Loucy (cell line): ENCODE measurements around the gene TOX2.

ENCODE experiments used
- H2AFZ ChIP-seq: fragments of 200-600 bp; sonication (generic); 2 replicates; pipeline ENCODE4 v1.6.0; 2016; ENCODE audit warnings: antibody characterized with exemption, mild to moderate bottlenecking, low read length, moderate library complexity
- H3F3A ChIP-seq: fragments of 200-600 bp; 2 replicates; pipeline ENCODE4 v1.6.0; 2016; ENCODE audit warnings: antibody characterized with exemption, low read depth, mild to moderate bottlenecking
- H3K27me3 ChIP-seq: fragments of 200-600 bp; sonication (generic); 2 replicates; pipeline ENCODE4 v1.6.1; 2014; ENCODE audit warnings: low read length, mild to moderate bottlenecking; ENCODE audit not compliant: insufficient read depth, poor library complexity, severe bottlenecking
- H3K36me3 ChIP-seq: fragments of 200-600 bp; sonication (generic); 2 replicates; pipeline ENCODE4 v1.6.1; 2016; ENCODE audit warnings: low read length; ENCODE audit not compliant: insufficient read depth
- H3K4me1 ChIP-seq: fragments of 200-600 bp; sonication (generic); 2 replicates; pipeline ENCODE4 v1.5.1; 2014; ENCODE audit warnings: low read length, mild to moderate bottlenecking; ENCODE audit not compliant: insufficient read depth, poor library complexity, severe bottlenecking
- H3K4me2 ChIP-seq: fragments of 200-600 bp; sonication (generic); 2 replicates; pipeline ENCODE4 v1.6.0; 2014; ENCODE audit warnings: antibody characterized with exemption, low read length, low read depth, mild to moderate bottlenecking; ENCODE audit not compliant: poor library complexity, severe bottlenecking
- H3K4me3 ChIP-seq: fragments of 200-600 bp; sonication (generic); 2 replicates; pipeline ENCODE4 v1.5.1; 2014; ENCODE audit warnings: low read length, mild to moderate bottlenecking, mixed read lengths; ENCODE audit not compliant: poor library complexity, severe bottlenecking
- H3K79me2 ChIP-seq: fragments of 200-600 bp; sonication (generic); 2 replicates; pipeline ENCODE4 v1.6.1; 2014; ENCODE audit warnings: low read length; ENCODE audit not compliant: insufficient read depth
- H3K9ac ChIP-seq: fragments of 200-600 bp; sonication (generic); 2 replicates; pipeline ENCODE4 v1.6.0; 2014; ENCODE audit warnings: mild to moderate bottlenecking, low read depth, low read length, moderate library complexity; ENCODE audit not compliant: poor library complexity, severe bottlenecking
- H3K9me2 ChIP-seq: fragments of 200-600 bp; sonication (generic); replicated peaks from 2 replicates; pipeline ENCODE4 v1.6.1; 2016; ENCODE audit warnings: low read depth, low read length, mixed read lengths
- H3K9me3 ChIP-seq: fragments of 200-600 bp; sonication (generic); 2 replicates; pipeline ENCODE4 v1.6.1; 2014; ENCODE audit warnings: mild to moderate bottlenecking, antibody characterized with exemption, low read length, low read depth; ENCODE audit not compliant: insufficient read depth
- H4K20me1 ChIP-seq: fragments of 200-600 bp; sonication (generic); 2 replicates; pipeline ENCODE4 v1.6.0; 2014; ENCODE audit warnings: antibody characterized with exemption, low read length, mild to moderate bottlenecking; ENCODE audit not compliant: insufficient read depth, poor library complexity, severe bottlenecking
- CTCF ChIP-seq: fragments of 200-600 bp; sonication (generic); conservative IDR thresholded peaks from 2 replicates; pipeline ENCODE4 v1.5.1; 2014; ENCODE audit warnings: mild to moderate bottlenecking, antibody characterized with exemption, low read length
- EZH2phosphoT487 ChIP-seq: fragments of 200-600 bp; IDR thresholded peaks from 2 replicates; pipeline ENCODE4 v1.6.1; 2018; ENCODE audit warnings: antibody characterized with exemption, mild to moderate bottlenecking, moderate library complexity, borderline replicate concordance

Gene TOX2

DNA sequence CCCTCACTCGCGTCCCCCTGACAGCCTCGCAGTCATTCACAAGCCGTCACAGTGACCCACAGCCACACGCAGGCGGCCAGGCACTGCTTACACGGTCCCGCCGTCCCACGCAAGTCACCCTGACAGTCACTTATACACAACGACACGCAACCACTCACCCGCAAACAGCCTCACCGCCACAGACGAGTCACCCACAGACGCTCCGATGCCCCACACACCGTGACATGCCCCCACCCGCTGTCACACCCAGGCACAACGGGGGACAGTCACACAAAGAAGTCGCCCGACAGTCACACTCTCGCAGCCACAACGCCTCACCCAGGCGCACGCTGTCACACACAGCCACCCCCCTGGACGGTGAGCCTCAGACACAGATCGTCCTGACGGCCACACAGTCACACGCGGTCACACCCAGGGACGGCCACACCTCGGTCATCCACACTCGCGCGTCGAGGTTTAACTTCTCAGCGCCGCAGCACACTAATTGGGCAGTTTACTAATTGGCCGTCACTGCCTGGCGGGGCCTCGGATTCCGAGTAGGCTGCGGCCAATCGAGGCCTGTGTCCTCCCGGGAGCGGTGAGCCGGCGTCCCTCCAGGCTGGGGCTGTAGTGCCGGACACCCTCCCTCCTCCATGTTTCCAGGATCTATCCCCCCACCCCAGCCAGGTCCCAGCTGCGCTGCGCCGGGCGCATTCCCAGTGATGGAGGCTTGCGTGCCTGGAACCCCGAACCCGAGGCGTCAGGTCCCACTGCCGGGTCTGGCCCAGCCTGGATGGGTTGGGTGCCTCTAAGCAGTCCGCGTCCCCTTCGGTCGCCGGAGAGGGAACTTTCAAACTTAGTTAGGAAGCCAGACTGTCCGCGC, 790 bp downstream of the TOX2 start:
- Histone ChIP-seq H3K4me2 (no peak overlapping the region), H3F3A (no peaks in the 10 kb centered on the region), H3K9ac (no peak overlapping the region), H3K9me2 (no peaks in the 10 kb centered on the region), H3K79me2 (no peaks in the 10 kb centered on the region), H3K4me3 (no peak overlapping the region), H3K27me3 (no peaks in the 10 kb centered on the region), H3K9me3 (peaks cover 5% of the 10 kb centered on the region; the same call in 1 of the 2 replicates), H3K4me1 (peaks cover 9% of the 10 kb centered on the region), H3K36me3 (no peaks in the 10 kb centered on the region), H4K20me1 (no peaks in the 10 kb centered on the region), H2AFZ (no peak overlapping the region)
- TF ChIP-seq CTCF (no peak), EZH2phosphoT487 (no peak)

DNA sequence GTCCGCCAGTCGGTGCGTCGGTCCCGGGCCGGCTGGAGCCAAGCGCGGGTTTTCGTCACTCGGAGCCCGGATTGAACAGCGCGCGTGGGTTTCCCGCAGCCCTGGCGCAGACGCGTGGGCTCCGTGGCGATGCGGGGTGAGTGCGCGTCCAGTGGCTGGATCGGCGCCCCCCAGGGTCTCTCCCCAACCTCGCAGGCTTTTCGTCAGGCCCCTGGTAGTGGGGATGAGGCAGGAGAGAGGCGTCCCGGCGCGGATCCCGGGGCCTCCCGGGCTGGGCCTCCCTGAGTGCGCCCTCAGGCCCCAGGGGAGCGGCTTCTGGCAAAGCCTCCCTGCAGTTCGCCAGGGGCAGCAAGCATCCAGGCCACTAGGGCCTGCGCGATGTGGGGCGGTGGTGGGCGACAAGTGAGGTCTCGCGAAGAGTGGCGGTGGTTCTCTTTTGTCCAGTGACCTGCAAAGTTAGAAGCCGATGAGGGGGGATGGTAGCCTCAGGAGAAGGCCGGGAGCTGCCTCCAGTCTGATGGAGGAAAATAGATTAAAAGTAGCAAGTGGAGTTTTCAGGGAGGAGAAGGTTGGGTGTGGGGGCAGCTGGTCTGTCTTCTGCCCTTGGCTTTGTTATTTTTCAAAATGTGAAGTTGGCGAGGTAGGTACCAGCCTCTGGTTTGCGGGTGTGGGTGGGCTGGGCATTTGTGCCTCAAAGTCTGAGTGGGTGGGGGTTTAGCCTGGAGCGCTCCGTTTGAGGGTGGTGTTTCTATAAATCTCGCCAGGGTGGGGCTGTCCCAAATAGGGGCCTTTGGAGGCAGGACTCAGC, 1.6 kb downstream of the TOX2 start:
- Histone ChIP-seq H3K9me2 (no peaks in the 10 kb centered on the region), H3K27me3 (no peaks in the 10 kb centered on the region), H3K4me2 (no peak overlapping the region), H3K9me3 (peaks cover 5% of the 10 kb centered on the region; the same call in 1 of the 2 replicates), H3K79me2 (no peaks in the 10 kb centered on the region), H2AFZ (no peak overlapping the region), H3K9ac (no peak overlapping the region), H3K4me3 (no peak overlapping the region), H3K4me1 (peaks cover 1% of the 10 kb centered on the region), H3K36me3 (no peaks in the 10 kb centered on the region), H3F3A (no peaks in the 10 kb centered on the region), H4K20me1 (no peaks in the 10 kb centered on the region)
- no peak for TF ChIP-seq CTCF
- no peak for TF ChIP-seq EZH2phosphoT487

- TF ChIP-seq CTCF (no peak), EZH2phosphoT487 (no peak)
- Histone ChIP-seq H3K36me3 (no peaks in the 10 kb centered on the region), H3K27me3 (no peaks in the 10 kb centered on the region), H3K9me3 (peaks cover 5% of the 10 kb centered on the region; the same call in 1 of the 2 replicates), H3K9ac (no peak overlapping the region), H3K4me1 (peaks cover under 1% of the 10 kb centered on the region), H4K20me1 (no peaks in the 10 kb centered on the region), H3K4me3 (no peak overlapping the region), H3K79me2 (no peaks in the 10 kb centered on the region), H3K4me2 (no peak overlapping the region), H3F3A (no peaks in the 10 kb centered on the region), H2AFZ (no peak overlapping the region), H3K9me2 (no peaks in the 10 kb centered on the region)
These were observed 2.3 kb downstream of the TOX2 start for GRCh38 chr20:43916881-43917371.
